ENCODE measurements around the gene FRMPD2. TPM values are rescaled to one million over a fixed set of nuclear protein-coding genes. Genes with fewer than 3 reads are reported as not detected.

The FRMPD2 gene
- total and polyA plus RNA-seq, 2 of the 4 experiments (the other 2 are of a cell fraction) = 0.18 TPM; not detected in 1

DNA sequence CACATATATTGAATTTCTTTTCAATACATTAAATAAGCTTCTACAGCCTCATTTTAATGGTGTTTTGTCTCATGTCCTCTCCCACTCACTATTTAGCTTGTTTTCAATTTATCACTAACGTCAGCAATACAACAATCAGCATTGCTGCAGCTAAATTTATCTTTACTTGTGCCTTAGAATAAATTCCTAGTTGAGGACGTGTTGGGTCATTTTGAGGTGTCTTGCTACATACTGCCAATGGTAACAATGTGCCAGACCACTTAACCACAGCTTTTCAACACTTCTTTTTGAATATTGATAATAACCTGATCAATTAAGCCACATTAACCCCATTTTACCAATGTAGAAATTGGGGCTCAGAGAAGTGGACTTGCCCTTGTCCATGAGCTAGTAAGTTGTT lies 26.0 kb downstream of the FRMPD2 start:
- ChIA-PET CTCF (no interaction called here), POLR2A (ENCODE audit: unreplicated experiment) (no interaction called here)
- Histone ChIP-seq H3K56ac (ENCODE audit: extremely low read depth, insufficient read depth, low read length) (no peak overlapping the region), H2BK15ac (ENCODE audit: low read depth, low read length) (no peak overlapping the region), H3K9me1 (ENCODE audit: insufficient read depth, low read length) (no peaks in the 10 kb centered on the region), H4K5ac (ENCODE audit: low read depth, low read length) (no peak overlapping the region), H3K9me3 (ENCODE audit: control insufficient read depth, insufficient read depth, low read length) (no peaks in the 10 kb centered on the region), H3K27ac (ENCODE audit: insufficient read depth, low read length) (no peak overlapping the region), H3K23ac (ENCODE audit: low read depth, low read length) (no peak overlapping the region), H2BK5ac (ENCODE audit: low read depth, low read length, poor library complexity, severe bottlenecking) (no peak overlapping the region), H3K9ac (ENCODE audit: low read depth, low read length) (no peak overlapping the region), H2BK20ac (ENCODE audit: low read depth, low read length) (no peak overlapping the region), H3K4me1 (ENCODE audit: control insufficient read depth, insufficient read depth, low read length) (peaks cover 3% of the 10 kb centered on the region; the same call in 1 of the 2 replicates), H3K79me1 (ENCODE audit: low read depth in 1 of 2, low read length in 2 of 2) (no peaks in the 10 kb centered on the region), H2AFZ (replicated peaks; ENCODE audit: low read length, poor library complexity) (no peak overlapping the region), H3K4me2 (ENCODE audit: low read depth, low read length) (no peak overlapping the region), H3K14ac (replicated peaks; ENCODE audit: low read depth, low read length) (no peak overlapping the region), H3K4ac (ENCODE audit: low read depth, low read length) (no peak overlapping the region), H2AK9ac (replicated peaks; ENCODE audit: low read depth, low read length, poor library complexity) (no peak overlapping the region), H3K18ac (ENCODE audit: low read depth, low read length) (no peak overlapping the region), H4K20me1 (ENCODE audit: insufficient read depth, low read length) (no peaks in the 10 kb centered on the region), H3K27me3 (ENCODE audit: control insufficient read depth, insufficient read depth, low read length) (peaks cover 11% of the 10 kb centered on the region), H2AK5ac (ENCODE audit: low read depth, low read length) (no peak overlapping the region), H2BK120ac (ENCODE audit: low read depth, low read length) (no peak overlapping the region), H4K8ac (ENCODE audit: low read depth in 2 of 2, low read length in 2 of 2) (no peak overlapping the region), H4K91ac (ENCODE audit: insufficient read depth, low read depth, low read length) (no peak overlapping the region), H3K36me3 (ENCODE audit: control insufficient read depth, insufficient read depth, low read length) (no peaks in the 10 kb centered on the region), H3K4me3 (ENCODE audit: insufficient read depth, low read depth, low read length) (no peak overlapping the region)
- DNase-seq (no peak), ATAC-seq (ENCODE audit: low read depth) (no peak)
- WGBS, 2 experiments (ENCODE audit: extremely low coverage in 2 of 2, insufficient read length in 1 of 2) = no CpG with 5 or more reads among the region's 2 CpGs
- intact Hi-C loops (cut with micrococcal nuclease) = no loop called here
- in situ Hi-C loops (cut with MboI; ENCODE audit: low sequenced_read_pairs) = no loop called here
- dilution Hi-C loops (cut with HindIII; ENCODE audit: low sequenced_read_pairs, unreplicated experiment) = no loop called here
- no TSS peak for BruUV-seq (replicated peaks)
- TF ChIP-seq RCOR1 (IDR thresholded peaks at IDR 0.05; ENCODE audit: insufficient replicate concordance, low read length) (no peak), POLR2A (IDR thresholded peaks at IDR 0.05; ENCODE audit: low read depth, low read length) (no peak), CEBPB (IDR thresholded peaks at IDR 0.05; ENCODE audit: low read depth, low read length) (no peak), SMC3 (IDR thresholded peaks at IDR 0.05; ENCODE audit: low read depth, low read length) (no peak), FOS (IDR thresholded peaks at IDR 0.05; ENCODE audit: low read depth, low read length) (no peak), RAD21 (IDR thresholded peaks at IDR 0.05; ENCODE audit: low read length) (no peak), MAZ (IDR thresholded peaks at IDR 0.05; ENCODE audit: borderline replicate concordance, low read depth, low read length) (no peak), NFE2L2 (IDR thresholded peaks at IDR 0.05; ENCODE audit: low read depth, low read length) (no peak)
- TF ChIP-seq, protein P1, sequence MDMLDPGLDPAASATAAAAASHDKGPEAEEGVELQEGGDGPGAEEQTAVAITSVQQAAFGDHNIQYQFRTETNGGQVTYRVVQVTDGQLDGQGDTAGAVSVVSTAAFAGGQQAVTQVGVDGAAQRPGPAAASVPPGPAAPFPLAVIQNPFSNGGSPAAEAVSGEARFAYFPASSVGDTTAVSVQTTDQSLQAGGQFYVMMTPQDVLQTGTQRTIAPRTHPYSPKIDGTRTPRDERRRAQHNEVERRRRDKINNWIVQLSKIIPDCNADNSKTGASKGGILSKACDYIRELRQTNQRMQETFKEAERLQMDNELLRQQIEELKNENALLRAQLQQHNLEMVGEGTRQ (IDR thresholded peaks at IDR 0.05; ENCODE audit: low read depth, low read length) = no peak
- TF ChIP-seq, protein P2, sequence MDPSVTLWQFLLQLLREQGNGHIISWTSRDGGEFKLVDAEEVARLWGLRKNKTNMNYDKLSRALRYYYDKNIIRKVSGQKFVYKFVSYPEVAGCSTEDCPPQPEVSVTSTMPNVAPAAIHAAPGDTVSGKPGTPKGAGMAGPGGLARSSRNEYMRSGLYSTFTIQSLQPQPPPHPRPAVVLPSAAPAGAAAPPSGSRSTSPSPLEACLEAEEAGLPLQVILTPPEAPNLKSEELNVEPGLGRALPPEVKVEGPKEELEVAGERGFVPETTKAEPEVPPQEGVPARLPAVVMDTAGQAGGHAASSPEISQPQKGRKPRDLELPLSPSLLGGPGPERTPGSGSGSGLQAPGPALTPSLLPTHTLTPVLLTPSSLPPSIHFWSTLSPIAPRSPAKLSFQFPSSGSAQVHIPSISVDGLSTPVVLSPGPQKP (IDR thresholded peaks at IDR 0.05; ENCODE audit: borderline replicate concordance, low read depth, low read length) = no peak
